Erythroblast (primary cell): Measurements from ENCODE around the gene DDI2.

Experiments
- DNase-seq, 2 experiments: peaks; one replicate each; lab custom pipeline; 2025; lab: John Stamatoyannopoulos, UW
- GATA1 ChIP-seq: IDR thresholded peaks from 2 replicates; pipeline ENCODE4 v1.6.1; 2011; ENCODE audit warnings: low read depth, mild to moderate bottlenecking, control low read depth, low read length, moderate library complexity
- POLR2A ChIP-seq: IDR thresholded peaks from 2 replicates; pipeline ENCODE4 v1.6.1; 2011; ENCODE audit warnings: mild to moderate bottlenecking, low read length

DDI2 gene

GRCh38 chr1:15703562-15703961 is 86.3 kb downstream of the DDI2 start:
- DNase-seq, result no peak

DNA sequence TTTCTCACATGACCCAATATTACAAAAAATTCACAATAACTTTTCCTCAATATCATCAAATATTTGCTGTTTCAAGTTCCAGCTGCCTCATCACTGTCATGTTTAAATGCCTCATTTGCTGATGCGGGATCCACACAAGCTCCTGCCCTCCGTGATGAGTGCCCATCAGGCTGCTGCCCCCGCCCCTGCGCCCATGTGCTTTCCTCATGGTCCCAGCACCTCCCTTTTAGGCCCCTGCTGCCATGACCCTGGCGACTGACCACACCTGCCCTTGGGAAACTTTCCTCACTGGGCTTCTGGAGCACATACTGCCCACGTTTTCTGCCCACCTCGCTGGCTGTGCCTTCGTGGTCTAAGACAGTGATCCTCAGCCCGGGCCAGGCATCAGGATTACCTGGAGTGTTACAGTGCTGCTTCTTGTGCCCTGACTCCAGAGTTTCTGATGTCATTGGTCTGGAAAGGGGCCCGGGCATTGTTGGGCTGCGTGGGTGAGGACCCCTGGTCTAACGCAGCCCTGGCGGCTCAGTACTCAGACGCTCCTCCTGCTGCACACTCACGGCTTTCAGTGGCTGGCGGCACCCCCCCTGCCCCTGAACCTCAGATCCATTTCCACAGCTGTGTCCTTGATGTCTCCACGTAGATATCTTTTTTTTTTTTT is 87.4 kb downstream of the DDI2 start:
- no peak for DNase-seq
- no peak for TF ChIP-seq POLR2A
- TF ChIP-seq GATA1, result no peak

More at GRCh38 chr1:15703562-15703961, 86.3 kb downstream of the DDI2 start:
- TF ChIP-seq POLR2A (no peak), GATA1 (no peak)

- TF ChIP-seq POLR2A (no peak), GATA1 (no peak)
- no peak for DNase-seq
Observed at GRCh38 chr1:15705184-15705566, 87.9 kb downstream of the DDI2 start.

DNA sequence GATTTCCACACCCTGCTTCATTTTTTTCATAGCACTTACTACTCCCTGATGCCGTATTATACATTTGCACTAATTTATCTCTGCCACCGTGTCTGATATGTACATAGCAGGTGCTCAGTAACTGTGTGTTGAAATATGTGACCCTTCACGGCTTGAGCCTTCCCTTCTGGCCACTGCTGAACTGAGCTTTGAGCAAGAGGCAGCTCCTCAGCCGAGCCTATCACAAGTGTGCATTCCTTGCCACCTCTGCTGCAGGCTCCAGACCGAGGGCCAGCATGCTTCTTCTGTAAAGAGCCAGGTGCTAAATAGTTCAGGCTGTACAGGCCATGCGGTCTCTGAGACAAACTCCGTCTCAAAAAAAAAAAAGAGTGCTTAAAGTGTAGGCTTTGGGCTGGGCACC is 89.5 kb downstream of the DDI2 start:
- no peak for DNase-seq
- TF ChIP-seq POLR2A, result no peak
- no peak for TF ChIP-seq GATA1

DNA sequence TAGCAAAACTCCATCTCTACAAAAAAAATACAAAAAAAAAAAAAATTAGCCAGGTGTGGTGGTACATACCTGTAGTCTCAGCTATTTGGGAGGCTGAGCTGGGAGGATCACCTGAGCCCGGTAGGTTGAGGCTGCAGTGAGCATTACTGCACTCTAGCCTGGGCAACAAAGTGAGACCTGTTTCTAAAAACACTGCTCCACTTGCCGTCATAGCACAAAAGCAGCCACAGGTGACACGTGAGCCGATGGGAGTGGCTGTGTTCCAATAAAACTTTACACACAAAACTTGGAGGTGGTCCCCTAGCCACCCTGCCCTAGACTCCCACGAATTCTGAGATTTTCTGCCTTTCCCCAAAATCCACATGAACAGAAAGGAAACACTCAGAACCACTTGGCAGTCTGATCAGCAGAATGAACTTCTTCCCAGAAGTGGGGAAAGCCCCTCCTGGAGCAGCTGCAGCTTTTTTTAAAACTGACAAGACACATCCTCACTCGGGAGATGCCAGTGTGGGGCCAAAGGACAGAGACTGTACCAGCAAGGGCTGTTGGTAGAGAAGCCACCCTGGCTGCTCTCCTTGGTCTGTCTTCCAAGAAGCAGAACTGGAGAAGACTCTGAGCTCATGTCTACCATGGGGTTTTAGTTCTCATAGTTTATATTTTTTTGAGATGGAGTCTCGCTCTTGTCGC is 90.1 kb downstream of the DDI2 start:
- DNase-seq, result no peak
- TF ChIP-seq POLR2A (no peak), GATA1 (no peak)

DNA sequence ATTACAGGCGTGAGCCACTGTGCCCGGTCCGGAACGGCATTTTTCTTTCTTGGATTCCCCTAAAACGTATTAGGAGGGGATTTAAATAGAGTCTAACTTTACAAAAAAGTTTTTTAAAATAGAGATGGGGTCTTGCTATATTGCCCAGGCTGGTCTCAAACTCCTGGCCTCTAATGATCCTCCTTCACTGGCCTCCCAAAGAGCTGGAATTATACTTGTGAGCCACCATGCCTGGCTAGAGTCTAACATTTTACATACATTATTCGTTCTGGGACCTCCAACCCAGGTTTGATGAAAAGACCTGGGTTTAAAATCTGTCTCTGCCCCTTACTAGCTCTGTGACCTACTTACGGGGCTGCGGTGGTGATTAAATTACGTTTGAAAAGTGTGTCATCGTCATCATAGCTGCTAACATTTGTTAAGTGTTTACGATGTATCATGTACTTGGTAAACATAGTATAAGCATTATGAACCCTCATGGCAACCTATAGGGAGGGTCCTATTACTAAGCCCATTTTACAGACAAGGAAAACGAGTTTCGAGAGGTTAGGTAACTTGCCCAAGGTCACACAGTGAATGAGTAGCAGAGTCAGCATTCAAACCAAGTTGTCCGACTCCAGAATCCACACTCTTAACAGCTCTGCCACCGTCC is 91.4 kb downstream of the DDI2 start:
- DNase-seq, result no peak
- no peak for TF ChIP-seq POLR2A
- TF ChIP-seq GATA1, result no peak

DNA sequence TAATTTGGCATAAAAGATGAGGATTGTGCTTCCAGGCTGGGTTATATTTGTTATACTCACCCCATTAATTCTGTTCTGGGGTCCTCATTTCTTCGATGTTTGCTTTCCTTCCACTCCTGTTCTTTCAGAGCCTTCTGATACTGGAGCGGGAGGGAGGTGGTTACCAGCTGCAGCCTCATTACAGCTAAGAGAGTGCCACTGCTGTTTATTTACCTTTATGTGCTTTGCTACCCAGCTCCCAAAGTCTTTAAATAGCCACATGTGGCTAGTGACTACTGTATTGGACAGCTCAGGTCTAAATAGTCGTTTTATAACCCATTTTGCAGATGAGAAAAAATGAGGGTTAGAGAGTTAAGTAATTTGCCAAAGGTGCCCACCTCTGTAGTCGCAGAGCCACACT is 92.0 kb downstream of the DDI2 start:
- no peak for DNase-seq

DNA sequence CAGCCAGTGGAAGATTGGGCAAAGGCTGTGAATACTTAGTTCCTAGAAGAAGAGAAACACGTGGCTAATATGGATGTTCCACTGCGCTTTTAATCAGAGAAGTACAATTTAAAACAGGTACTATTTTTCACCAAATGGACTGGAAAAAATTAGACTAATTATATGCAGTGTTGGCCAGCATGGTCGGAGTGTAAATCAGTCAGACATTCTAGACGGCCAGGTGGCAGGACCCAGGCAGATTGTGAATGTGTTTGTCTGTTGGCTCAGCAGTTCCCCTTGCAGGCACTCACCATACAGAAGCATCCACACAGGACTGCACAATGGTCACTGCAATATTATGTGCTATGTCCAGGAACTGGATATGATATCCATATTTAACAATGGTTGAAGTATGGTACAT is 94.9 kb downstream of the DDI2 start:
- no peak for TF ChIP-seq GATA1
- no peak for TF ChIP-seq POLR2A
- DNase-seq, result no peak

More for the DNA sequence above, 92.0 kb downstream of the DDI2 start:
- TF ChIP-seq POLR2A (no peak), GATA1 (no peak)

DNA sequence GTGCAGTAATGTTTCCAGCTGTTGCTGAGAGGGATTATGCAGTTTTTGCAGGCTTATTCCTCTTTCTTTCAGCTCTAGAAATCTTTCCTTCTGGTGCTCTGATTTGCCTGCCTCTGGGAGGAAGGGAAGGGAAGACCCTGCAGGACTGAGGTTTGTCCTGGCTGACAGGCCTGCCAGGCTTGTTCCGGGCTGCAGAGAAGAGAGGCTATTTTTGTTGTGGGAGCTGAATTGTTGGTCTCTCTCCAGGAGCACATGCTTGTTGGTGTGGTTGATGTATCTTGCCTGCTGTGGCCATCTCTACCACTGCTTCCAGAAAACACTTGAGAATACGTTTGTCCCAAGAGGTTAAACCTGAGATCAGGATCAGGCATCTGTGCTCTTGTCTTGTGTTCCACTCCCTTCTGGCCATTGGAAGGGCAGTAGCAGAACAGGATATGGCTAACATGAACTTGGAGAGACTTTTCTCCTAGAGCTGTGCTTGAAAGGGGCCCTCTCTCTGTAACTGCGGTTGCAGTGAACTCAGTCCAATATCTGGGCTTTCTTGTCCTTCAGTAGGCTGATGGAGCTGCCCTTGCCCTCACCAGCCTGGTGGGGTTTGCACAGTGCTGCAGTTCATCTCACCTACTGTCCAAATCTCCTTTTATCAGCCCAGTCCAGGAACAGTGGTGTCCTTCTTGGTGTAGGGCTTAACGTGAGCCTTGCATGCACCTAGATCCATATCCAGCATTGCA is 97.3 kb downstream of the DDI2 start:
- TF ChIP-seq POLR2A (no peak), GATA1 (no peak)

DNA sequence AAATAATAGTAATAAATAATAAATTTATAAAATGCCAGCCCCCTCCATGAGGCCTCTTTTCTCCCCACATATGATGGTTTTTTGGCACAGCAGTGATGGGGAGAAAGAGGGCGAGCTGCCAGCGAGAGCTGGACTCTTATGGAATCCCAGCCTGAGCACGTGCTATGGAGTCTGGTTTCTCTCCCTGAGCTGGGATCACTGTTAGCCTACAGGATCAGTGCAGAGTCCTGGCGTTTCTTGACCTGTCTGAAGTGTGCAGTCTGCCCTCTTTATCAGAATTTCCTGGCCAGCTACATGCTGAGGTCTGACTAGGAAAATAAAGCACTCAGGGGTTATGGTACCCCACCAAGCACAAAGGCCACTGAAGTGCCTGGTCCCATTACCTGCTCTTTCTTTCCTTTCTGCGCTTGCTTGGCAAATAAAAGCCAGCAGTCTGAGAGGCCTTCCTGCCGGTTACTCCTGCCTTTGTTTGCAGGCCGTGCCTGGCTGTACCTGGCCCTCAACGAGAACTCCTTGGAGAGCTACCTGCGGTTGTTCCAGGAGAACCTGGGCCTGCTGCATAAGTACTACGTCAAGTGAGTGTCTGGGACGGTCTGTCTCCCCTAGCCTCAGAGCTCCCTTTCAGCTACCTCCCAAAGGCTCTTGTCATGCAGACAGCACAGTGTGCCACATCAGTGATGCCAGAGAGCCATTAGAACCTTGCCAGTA is 100.3 kb downstream of the DDI2 start:
- DNase-seq, result no peak
- TF ChIP-seq GATA1, result no peak
- no peak for TF ChIP-seq POLR2A

More for the DNA sequence above, 97.3 kb downstream of the DDI2 start:
- no peak for DNase-seq

- TF ChIP-seq POLR2A (no peak), GATA1 (no peak)
Observed at GRCh38 chr1:15718199-15718601, 100.9 kb downstream of the DDI2 start.

More at GRCh38 chr1:15718199-15718601, 100.9 kb downstream of the DDI2 start:
- no peak for DNase-seq
